NT2/D1 (cell line): ENCODE data around the gene KANSL1.

Experiments
- DNase-seq: peaks from one replicate; pipeline ENCODE4 v3.0.0-alpha.2; 2011; ENCODE audit warnings: low read depth, low spot score
- H3K27me3 ChIP-seq: 2 replicates; pipeline ENCODE4 v1.6.0; 2011; ENCODE audit warnings: mild to moderate bottlenecking; ENCODE audit not compliant: insufficient read length, insufficient read depth
- H3K36me3 ChIP-seq: 2 replicates; pipeline ENCODE4 v1.6.1; 2011; ENCODE audit warnings: mild to moderate bottlenecking, low read length, mixed read lengths; ENCODE audit not compliant: insufficient read depth, insufficient read length
- H3K4me1 ChIP-seq: 2 replicates; pipeline ENCODE4 v1.5.1; 2011; ENCODE audit not compliant: insufficient read depth, insufficient read length
- H3K4me3 ChIP-seq: 2 replicates; pipeline ENCODE4 v1.5.1; 2011; ENCODE audit warnings: low read depth; ENCODE audit not compliant: insufficient read length
- H3K9ac ChIP-seq: 2 replicates; pipeline ENCODE4 v1.6.0; 2011; ENCODE audit warnings: low read depth; ENCODE audit not compliant: insufficient read length
- H3K9me3 ChIP-seq: 2 replicates; pipeline ENCODE4 v1.5.1; 2011; ENCODE audit warnings: mild to moderate bottlenecking, low read length; ENCODE audit not compliant: insufficient read depth
- SUZ12 ChIP-seq: IDR thresholded peaks from 2 replicates; pipeline ENCODE4 v1.6.1; 2011; ENCODE audit not compliant: insufficient read length, insufficient read depth; ENCODE audit errors: extremely low read depth
- YY1 ChIP-seq: IDR thresholded peaks from 2 replicates; pipeline ENCODE4 v1.6.1; 2011; ENCODE audit not compliant: insufficient read length, insufficient read depth
- ZNF274 ChIP-seq: IDR thresholded peaks from 2 replicates; pipeline ENCODE4 v1.6.1; 2011; ENCODE audit warnings: mild to moderate bottlenecking, low read depth, low read length

Gene KANSL1

DNA sequence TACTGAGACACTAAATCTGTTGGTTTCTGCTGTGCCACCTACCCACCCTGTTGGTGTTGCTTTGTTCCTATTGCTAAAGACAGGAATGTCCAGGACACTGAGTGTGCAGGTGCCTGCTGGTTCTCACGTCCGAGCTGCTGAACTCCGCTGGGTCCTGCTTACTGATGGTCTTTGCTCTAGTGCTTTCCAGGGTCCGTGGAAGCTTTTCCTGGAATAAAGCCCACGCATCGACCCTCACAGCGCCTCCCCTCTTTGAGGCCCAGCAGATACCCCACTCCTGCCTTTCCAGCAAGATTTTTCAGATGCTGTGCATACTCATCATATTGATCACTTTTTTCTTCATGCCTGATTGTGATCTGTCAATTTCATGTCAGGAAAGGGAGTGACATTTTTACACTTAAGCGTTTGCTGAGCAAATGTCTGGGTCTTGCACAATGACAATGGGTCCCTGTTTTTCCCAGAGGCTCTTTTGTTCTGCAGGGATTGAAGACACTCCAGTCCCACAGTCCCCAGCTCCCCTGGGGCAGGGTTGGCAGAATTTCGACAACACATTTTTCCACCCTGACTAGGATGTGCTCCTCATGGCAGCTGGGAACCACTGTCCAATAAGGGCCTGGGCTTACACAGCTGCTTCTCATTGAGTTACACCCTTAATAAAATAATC is 179.6 kb downstream of the KANSL1 start:
- Histone ChIP-seq H3K9ac (peak overlapping the region; percentile 5), H3K4me1 (peaks cover 20% of the 10 kb centered on the region), H3K9me3 (no peaks in the 10 kb centered on the region), H3K4me3 (no peak overlapping the region), H3K36me3 (no peaks in the 10 kb centered on the region), H3K27me3 (no peaks in the 10 kb centered on the region)
- TF ChIP-seq SUZ12 (no peak), YY1 (no peak), ZNF274 (no peak)
- no peak for DNase-seq

- H3K9me3 ChIP-seq, result no peaks in the 10 kb centered on the region
- H3K27me3 ChIP-seq, result no peaks in the 10 kb centered on the region
- DNase-seq, result no peak
- H3K4me1 ChIP-seq, result peaks cover 20% of the 10 kb centered on the region
- TF ChIP-seq YY1 (no peak), SUZ12 (no peak), ZNF274 (no peak)
- no peak overlapping the region for H3K4me3 ChIP-seq
- peak overlapping the region; percentile 5 for H3K9ac ChIP-seq
- no peaks in the 10 kb centered on the region for H3K36me3 ChIP-seq
Measured at GRCh38 chr17:46013127-46013501, 180.1 kb downstream of the KANSL1 start.

GRCh38 chr17:46012506-46013079 is 180.6 kb downstream of the KANSL1 start:
- Histone ChIP-seq H3K4me3 (no peak overlapping the region), H3K9ac (no peak overlapping the region), H3K27me3 (no peaks in the 10 kb centered on the region), H3K4me1 (peaks cover 20% of the 10 kb centered on the region), H3K9me3 (no peaks in the 10 kb centered on the region), H3K36me3 (no peaks in the 10 kb centered on the region)
- DNase-seq, result no peak
- no peak for TF ChIP-seq SUZ12
- no peak for TF ChIP-seq ZNF274
- no peak for TF ChIP-seq YY1

- Histone ChIP-seq H3K27me3 (no peaks in the 10 kb centered on the region), H3K36me3 (no peaks in the 10 kb centered on the region), H3K4me1 (peaks cover 20% of the 10 kb centered on the region), H3K9ac (no peak overlapping the region), H3K9me3 (no peaks in the 10 kb centered on the region), H3K4me3 (no peak overlapping the region)
- DNase-seq, result no peak
- TF ChIP-seq SUZ12 (no peak), ZNF274 (no peak), YY1 (no peak)
Measured at GRCh38 chr17:46011711-46012505, 181.3 kb downstream of the KANSL1 start.

- Histone ChIP-seq H3K27me3 (no peaks in the 10 kb centered on the region), H3K9me3 (no peaks in the 10 kb centered on the region), H3K4me1 (peaks cover 15% of the 10 kb centered on the region), H3K36me3 (no peaks in the 10 kb centered on the region), H3K4me3 (no peak overlapping the region), H3K9ac (no peak overlapping the region)
- TF ChIP-seq SUZ12 (no peak), ZNF274 (no peak), YY1 (no peak)
- no peak for DNase-seq
Measured at GRCh38 chr17:46010597-46011186, 182.5 kb downstream of the KANSL1 start.

GRCh38 chr17:46009681-46010596 is 183.3 kb downstream of the KANSL1 start:
- H3K4me3 ChIP-seq, result no peak overlapping the region
- H3K27me3 ChIP-seq, result no peaks in the 10 kb centered on the region
- H3K4me1 ChIP-seq, result peaks cover 15% of the 10 kb centered on the region
- H3K36me3 ChIP-seq, result no peaks in the 10 kb centered on the region
- no peak for DNase-seq
- H3K9ac ChIP-seq, result no peak overlapping the region
- TF ChIP-seq ZNF274 (no peak), SUZ12 (no peak), YY1 (no peak)
- no peaks in the 10 kb centered on the region for H3K9me3 ChIP-seq
